ENCODE measurements around the gene PELI3.
"Not testable (repeated sequence)": the region's sequence is repeated elsewhere in the genome, so short reads cannot be mapped to it uniquely, and the experiment has no call there.

Gene PELI3

GRCh38 chr11:66448523-66448922 is 18.2 kb upstream of the PELI3 start:
- DNase-seq (ENCODE audit: low spot score), result no peak

- no peak for DNase-seq (ENCODE audit: low spot score)
These were observed 16.1 kb upstream of the PELI3 start for GRCh38 chr11:66450560-66450959.

DNA sequence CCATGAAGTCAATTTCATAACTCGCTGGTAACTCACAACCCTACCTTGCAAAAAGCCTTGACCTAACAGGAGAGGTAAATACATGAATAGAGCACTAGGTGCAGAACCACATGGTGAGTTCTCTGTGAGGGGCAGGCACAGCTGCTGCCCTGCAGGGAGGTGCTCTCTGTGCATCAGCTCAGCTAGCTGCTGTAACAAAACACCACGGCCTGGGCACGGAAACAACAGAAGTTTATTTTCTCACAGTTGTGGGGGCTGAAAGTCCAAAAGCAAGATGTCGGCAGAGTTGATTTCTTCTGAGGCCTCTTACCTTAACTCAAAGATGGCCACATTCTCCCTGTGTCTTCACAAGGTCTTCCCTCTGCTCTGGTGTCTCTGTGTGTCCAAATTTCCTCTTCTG is 15.0 kb upstream of the PELI3 start:
- no peak for DNase-seq (ENCODE audit: low spot score)

- no peak for DNase-seq (ENCODE audit: low spot score)
These were observed 12.5 kb upstream of the PELI3 start for GRCh38 chr11:66454247-66454646.

DNA sequence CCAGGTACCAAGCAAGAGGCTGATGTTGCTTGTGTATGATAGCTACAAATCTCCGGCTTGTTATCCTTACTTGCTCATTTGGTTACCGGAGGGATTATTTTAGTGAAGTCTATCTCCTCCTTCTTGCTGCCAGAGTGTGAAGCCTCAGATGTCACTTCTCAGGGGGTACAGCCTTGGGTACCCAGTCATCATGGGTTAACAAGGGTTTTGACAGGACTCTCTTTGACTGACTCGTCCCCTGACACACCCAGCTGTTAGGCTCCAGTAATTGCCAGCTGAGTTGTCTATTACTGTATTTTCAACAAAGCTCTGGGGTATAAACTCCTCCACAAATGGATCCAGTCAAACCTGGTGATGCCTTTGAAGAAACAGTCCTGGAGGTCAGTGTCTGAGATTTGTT is 11.9 kb upstream of the PELI3 start:
- no peak for DNase-seq (ENCODE audit: low spot score)

- DNase-seq (ENCODE audit: low spot score), result no peak
These were observed 8.9 kb upstream of the PELI3 start for GRCh38 chr11:66457826-66458225.

- DNase-seq (ENCODE audit: low spot score), result no peak
These were observed 7.4 kb upstream of the PELI3 start for GRCh38 chr11:66459138-66459778.

GRCh38 chr11:66462010-66462409 is 4.7 kb upstream of the PELI3 start:
- DNase-seq (ENCODE audit: low spot score), result no peak

GRCh38 chr11:66462911-66463310 is 3.8 kb upstream of the PELI3 start:
- no peak for DNase-seq (ENCODE audit: low spot score)

DNA sequence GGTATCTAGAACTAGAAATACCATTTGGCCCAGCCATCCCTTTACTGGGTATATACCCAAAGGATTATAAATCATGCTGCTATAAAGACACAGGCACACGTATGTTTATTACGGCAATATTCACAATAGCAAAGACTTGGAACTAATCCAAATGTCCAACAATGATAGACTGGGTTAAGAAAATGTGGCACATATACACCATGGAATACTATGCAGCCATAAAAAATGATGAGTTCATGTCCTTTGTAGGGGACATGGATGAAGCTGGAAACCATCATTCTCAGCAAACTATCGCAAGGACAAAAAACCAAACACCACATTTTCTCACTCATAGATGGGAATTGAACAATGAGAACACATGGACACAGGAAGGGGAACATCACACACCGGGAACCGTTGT is 2.6 kb upstream of the PELI3 start:
- DNase-seq (ENCODE audit: low spot score), result not testable (repeated sequence)

DNA sequence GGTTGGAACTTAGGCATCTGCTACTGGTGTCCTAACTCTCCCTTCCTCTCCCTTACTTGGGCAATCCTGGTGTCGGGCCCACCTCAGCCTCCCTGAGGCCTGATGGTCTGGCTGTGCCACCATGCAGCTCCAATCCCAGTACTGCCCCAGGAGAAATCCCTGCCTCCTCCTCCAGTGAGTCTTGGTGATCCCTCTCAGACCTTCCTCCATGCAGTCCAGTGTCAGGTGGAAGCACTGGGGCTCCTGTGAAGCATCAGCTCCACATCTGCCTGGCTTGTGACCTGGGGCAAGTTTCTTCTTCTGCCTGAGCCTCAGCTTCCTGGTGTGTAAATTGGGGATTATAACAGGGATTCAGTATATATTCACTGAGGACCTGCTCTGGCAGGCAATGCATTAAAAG is 1.8 kb upstream of the PELI3 start:
- DNase-seq (ENCODE audit: low spot score), result no peak

GRCh38 chr11:66465373-66466224 is 1.1 kb upstream of the PELI3 start:
- DNase-seq (ENCODE audit: low spot score), result no peak

GRCh38 chr11:66467034-66467659 is 442 bp downstream of the PELI3 start:
- DNase-seq (ENCODE audit: low spot score), result no peak

- no peak for DNase-seq (ENCODE audit: low spot score)
These were observed 1.1 kb downstream of the PELI3 start for GRCh38 chr11:66467756-66468155.

DNA sequence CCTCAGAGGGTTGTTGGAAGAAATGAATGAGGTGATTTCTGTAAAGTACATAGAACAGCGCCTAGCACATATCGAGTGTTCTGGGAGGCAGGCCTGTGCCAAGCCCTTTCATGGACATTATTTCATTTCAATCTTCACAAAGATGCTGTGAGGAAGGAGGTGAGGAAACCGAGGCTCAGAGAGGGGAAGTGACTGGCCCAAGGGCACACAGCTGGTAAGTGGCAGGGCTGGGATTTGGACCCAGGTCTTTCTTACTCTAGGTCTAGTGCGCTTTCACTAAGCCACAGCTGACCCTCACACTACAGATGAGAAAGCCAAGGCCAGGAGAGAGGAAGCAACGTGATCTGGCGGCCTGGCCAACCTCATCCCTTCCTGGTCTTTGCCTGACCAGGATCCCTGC is 2.0 kb downstream of the PELI3 start:
- no peak for DNase-seq (ENCODE audit: low spot score)

DNA sequence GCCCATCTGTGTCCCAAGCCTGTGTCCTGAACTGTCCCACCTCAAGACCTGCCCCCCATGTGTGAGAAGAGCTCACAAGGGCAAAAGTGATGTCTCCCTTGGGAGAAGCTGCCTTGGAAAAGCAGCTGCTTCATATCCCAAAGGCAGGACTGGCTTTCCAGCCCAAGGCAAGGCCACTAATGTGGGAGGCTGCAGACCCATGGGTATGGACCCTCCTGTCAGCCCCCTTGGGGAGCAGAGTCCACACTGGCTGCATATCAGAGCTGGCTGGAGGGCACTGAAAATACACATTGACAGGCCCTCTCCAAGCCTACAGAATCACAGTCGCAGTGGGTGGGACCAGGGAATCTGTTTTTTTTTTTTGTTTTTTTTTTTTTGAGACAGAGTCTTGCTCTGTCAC is 2.7 kb downstream of the PELI3 start:
- no peak for DNase-seq (ENCODE audit: low spot score)

DNA sequence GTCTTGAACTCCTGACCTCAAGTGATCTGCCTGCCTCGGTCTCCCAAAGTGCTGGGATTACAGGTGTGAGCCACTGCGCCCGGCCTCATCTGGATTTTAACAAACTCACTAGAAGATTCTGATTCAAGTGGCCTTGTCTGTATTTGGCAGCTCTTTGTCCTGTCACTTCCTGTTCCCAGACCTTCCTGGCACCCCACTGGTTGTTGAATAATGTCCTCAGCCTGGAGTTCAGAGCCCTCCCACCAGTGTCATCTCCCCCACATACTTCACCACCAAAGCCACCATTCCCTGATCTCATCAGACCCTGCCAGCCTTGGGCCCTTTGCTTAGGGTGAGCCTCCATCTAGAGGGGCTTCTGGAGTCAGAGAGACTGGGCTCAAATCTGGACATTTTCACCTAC is 3.3 kb downstream of the PELI3 start:
- no peak for DNase-seq (ENCODE audit: low spot score)

DNA sequence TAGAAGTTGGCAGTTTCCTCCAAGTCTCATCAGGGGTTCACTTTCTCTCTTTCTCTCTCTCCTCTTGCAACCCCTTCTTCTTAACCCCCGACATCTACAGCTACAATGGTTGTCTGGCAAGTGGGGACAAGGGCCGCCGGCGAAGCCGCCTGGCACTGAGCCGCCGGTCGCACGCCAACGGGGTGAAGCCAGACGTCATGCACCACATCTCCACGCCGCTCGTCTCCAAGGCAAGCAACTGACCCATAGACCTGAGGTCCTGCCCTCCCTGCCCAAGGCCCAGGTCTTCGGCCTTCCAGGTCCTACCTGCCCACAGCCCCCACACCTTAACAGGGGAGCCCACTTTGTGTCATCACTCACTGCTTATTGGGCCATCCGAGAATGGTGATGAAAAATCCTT is 4.4 kb downstream of the PELI3 start:
- no peak for DNase-seq (ENCODE audit: low spot score)

- DNase-seq (ENCODE audit: low spot score), result no peak
These were observed 5.3 kb downstream of the PELI3 start for GRCh38 chr11:66472054-66472453.

DNA sequence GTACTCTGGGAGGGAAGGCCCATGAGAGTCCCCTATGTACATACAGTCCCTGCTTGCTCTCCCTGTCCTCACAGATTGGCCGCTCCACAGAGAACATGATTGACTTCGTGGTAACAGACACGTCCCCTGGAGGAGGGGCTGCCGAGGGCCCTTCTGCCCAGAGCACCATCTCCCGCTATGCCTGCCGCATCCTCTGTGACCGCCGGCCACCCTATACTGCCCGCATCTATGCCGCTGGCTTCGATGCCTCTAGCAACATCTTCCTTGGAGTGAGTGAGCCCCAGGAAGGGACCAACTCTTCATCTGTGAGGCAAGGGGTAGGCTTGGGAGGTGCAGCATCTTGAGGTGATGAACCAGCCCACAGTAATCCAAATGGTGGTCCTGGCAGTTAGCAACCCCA is 6.5 kb downstream of the PELI3 start:
- DNase-seq (ENCODE audit: low spot score), result no peak

GRCh38 chr11:66473608-66474515 is 7.2 kb downstream of the PELI3 start:
- DNase-seq (ENCODE audit: low spot score), result no peak
